Omental fat pad (tissue), 4 donors: ENCODE measurements around the gene TRIO. TPM values are rescaled to one million over a fixed set of nuclear protein-coding genes. Genes with fewer than 3 reads are reported as not detected.
"Not testable (repeated sequence)": the region's sequence is repeated elsewhere in the genome, so short reads cannot be mapped to it uniquely, and the experiment has no call there.

Experiments
- ATAC-seq: fragments of 150-250 bp; one replicate; pipeline ENCODE4 v1.9.1; 2016; ENCODE audit warnings: mild to moderate bottlenecking, moderate library complexity; ENCODE audit not compliant: low FRiP score
- DNase-seq: peaks from one replicate; pipeline ENCODE4 v3.0.0-alpha.2; 2019; ENCODE audit warnings: low spot score
- CTCF ChIP-seq, 3 donors: fragments of 450-650 bp; IDR thresholded peaks; one replicate each; pipeline ENCODE4 v1.5.1; 2016 to 2017; ENCODE audit warnings: antibody characterized with exemption in 3 of 3, mild to moderate bottlenecking in 3 of 3, moderate library complexity in 2 of 3
- total RNA-seq, 4 donors: library from RNA; depleted of rRNA; stranded (reverse); fragments of >200 nt; gene quantifications; one replicate each; pipeline ENCODE4 v1.1.0, GENCODE V29; 2016

Gene TRIO
- total RNA-seq, 4 donors from 2014 or later = 125 to 370 (median 193) TPM

GRCh38 chr5:14552017-14552416, 408.9 kb downstream of the TRIO start:
- no peak for TF ChIP-seq CTCF (IDR thresholded peaks at IDR 0.05)
- DNase-seq = no peak
- ATAC-seq = no peak

DNA sequence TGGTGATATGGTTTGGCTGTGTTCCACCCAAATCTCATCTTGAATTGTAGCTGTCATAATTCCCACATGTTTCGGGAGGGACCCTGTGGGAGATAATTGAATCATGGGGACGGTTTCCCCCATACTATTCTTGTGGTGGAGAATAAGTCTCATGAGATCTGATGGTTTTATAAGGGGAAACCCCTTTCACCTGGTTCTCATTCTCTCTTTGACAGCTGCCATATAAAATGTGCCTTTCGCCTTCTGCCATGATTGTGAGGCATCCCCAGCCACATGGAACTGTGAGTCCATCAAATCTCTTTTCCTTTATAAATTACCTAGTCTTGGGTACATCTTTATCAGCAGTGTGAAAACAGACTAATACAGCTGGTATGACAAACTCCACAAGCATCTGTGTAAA, 411.1 kb downstream of the TRIO start:
- DNase-seq = not testable (repeated sequence)

DNA sequence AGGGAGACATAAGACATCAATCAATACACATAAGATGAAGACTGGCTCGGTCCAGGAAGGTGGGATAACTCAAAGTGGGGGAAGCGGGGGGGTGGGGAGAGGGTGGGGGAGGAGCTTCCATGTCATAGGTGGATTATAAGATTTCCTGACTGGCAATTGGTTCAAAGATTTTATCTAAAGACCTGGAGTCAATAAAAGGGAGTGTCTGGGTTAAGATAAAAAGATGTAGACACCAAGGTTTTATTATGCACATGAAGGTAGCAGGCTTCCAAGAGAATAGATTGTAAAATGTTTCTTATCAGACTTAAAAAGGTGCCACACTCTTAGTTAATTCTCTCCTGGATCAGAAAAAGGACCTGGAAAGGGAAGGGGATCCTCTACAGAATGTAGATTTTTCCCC, 412.9 kb downstream of the TRIO start:
- TF ChIP-seq CTCF (IDR thresholded peaks at IDR 0.05) = no peak
- no peak for DNase-seq

More for the DNA sequence above, 411.1 kb downstream of the TRIO start:
- ATAC-seq = not testable (repeated sequence)

DNA sequence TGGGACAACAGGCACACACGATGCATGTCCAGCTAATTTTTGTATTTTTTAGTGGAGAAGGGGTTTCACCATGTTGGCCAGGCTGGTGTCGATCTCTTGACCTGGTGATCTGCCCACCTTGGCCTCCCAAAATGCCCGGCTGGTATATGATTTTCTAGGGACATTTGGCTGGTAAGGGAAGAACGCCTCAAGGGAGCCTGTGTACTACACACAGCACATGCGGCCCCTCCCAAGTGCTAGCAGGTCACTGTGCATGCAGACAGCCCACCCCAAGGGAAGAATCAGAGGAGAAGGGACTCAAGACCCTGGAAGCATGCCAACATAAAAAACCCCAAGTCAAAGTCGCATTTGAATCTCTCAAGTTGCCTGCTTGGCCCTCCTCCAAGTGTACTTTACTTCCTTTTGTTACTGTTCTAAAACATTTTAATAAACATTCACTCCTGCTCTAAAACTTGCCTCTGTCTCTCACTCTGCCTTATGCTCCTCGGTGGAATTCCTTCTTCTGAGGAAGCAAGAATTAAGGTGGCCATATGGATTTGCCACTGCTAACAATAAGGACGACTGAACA, 414.1 kb downstream of the TRIO start:
- TF ChIP-seq CTCF (IDR thresholded peaks at IDR 0.05) = no peak
- ATAC-seq (no peak), DNase-seq (no peak)

More for the DNA sequence above, 412.9 kb downstream of the TRIO start:
- no peak for ATAC-seq

- DNase-seq (no peak), ATAC-seq (no peak)
- TF ChIP-seq CTCF (IDR thresholded peaks at IDR 0.05) = no peak
Measured at GRCh38 chr5:14557791-14558415, 414.8 kb downstream of the TRIO start.

Other genes starting within 250 kb of the TRIO start
- under 1 TPM in 3 of 4 donors, not detected in 1; 0.19 to 0.96 (median 0.46) TPM for gene DNAH5, start 198.7 kb upstream of the TRIO start, total RNA-seq